Effector memory CD4-positive, alpha-beta T cell (primary cell): ENCODE data around the gene FOXO1.

Experiments
- DNase-seq, 3 donors: peaks; one replicate each; pipeline ENCODE4 v3.0.0-alpha.2; 2020
- H3K27ac ChIP-seq: 2 replicates; pipeline ENCODE4 v1.7.0; 2013; ENCODE audit warnings: mild to moderate bottlenecking, low read length, moderate library complexity; ENCODE audit not compliant: insufficient read depth, poor library complexity, severe bottlenecking
- H3K27me3 ChIP-seq: replicated peaks from 2 replicates; pipeline ENCODE4 v1.7.0; 2013; ENCODE audit warnings: mild to moderate bottlenecking, low read length; ENCODE audit not compliant: insufficient read depth, control insufficient read depth, poor library complexity, severe bottlenecking
- H3K36me3 ChIP-seq: 2 replicates; pipeline ENCODE4 v1.7.0; 2013; ENCODE audit warnings: mild to moderate bottlenecking, low read length, moderate library complexity; ENCODE audit not compliant: control insufficient read depth, insufficient read depth
- H3K4me1 ChIP-seq: 2 replicates; pipeline ENCODE4 v1.7.0; 2013; ENCODE audit warnings: low read length, mild to moderate bottlenecking; ENCODE audit not compliant: control insufficient read depth, insufficient read depth, poor library complexity, severe bottlenecking
- H3K4me3 ChIP-seq: 2 replicates; pipeline ENCODE4 v1.7.0; 2013; ENCODE audit warnings: low read length, low read depth, mild to moderate bottlenecking; ENCODE audit not compliant: insufficient read depth, poor library complexity, severe bottlenecking
- H3K9me3 ChIP-seq: 2 replicates; pipeline ENCODE4 v1.7.0; 2013; ENCODE audit warnings: mild to moderate bottlenecking, low read length, moderate library complexity; ENCODE audit not compliant: control insufficient read depth

The FOXO1 gene

GRCh38 chr13:40585911-40586471 is 80.5 kb downstream of the FOXO1 start:
- Histone ChIP-seq H3K27me3 (no peaks in the 10 kb centered on the region), H3K9me3 (no peaks in the 10 kb centered on the region), H3K27ac (no peak overlapping the region), H3K4me1 (peaks cover 37% of the 10 kb centered on the region), H3K4me3 (no peak overlapping the region), H3K36me3 (no peaks in the 10 kb centered on the region)
- DNase-seq = no peak

- Histone ChIP-seq H3K9me3 (no peaks in the 10 kb centered on the region), H3K4me3 (no peak overlapping the region), H3K36me3 (no peaks in the 10 kb centered on the region), H3K27ac (no peak overlapping the region), H3K4me1 (peaks cover 30% of the 10 kb centered on the region), H3K27me3 (no peaks in the 10 kb centered on the region)
- no peak for DNase-seq
These were observed 82.7 kb downstream of the FOXO1 start for GRCh38 chr13:40583738-40584137.

GRCh38 chr13:40582531-40582930 is 83.9 kb downstream of the FOXO1 start:
- no peaks in the 10 kb centered on the region for H3K27me3 ChIP-seq
- H3K4me1 ChIP-seq = peaks cover 36% of the 10 kb centered on the region
- DNase-seq = no peak
- no peaks in the 10 kb centered on the region for H3K9me3 ChIP-seq
- no peak overlapping the region for H3K4me3 ChIP-seq
- no peaks in the 10 kb centered on the region for H3K36me3 ChIP-seq
- H3K27ac ChIP-seq = no peak overlapping the region

GRCh38 chr13:40581277-40581579 is 85.2 kb downstream of the FOXO1 start:
- Histone ChIP-seq H3K4me3 (no peak overlapping the region), H3K27ac (no peak overlapping the region), H3K36me3 (no peaks in the 10 kb centered on the region), H3K4me1 (peaks cover 33% of the 10 kb centered on the region), H3K9me3 (no peaks in the 10 kb centered on the region), H3K27me3 (no peaks in the 10 kb centered on the region)
- no peak for DNase-seq

- Histone ChIP-seq H3K4me1 (peaks cover 36% of the 10 kb centered on the region), H3K27ac (no peak overlapping the region), H3K4me3 (no peak overlapping the region), H3K9me3 (no peaks in the 10 kb centered on the region), H3K27me3 (no peaks in the 10 kb centered on the region), H3K36me3 (no peaks in the 10 kb centered on the region)
- no peak for DNase-seq
These were observed 85.7 kb downstream of the FOXO1 start for GRCh38 chr13:40580566-40581276.

- Histone ChIP-seq H3K9me3 (no peaks in the 10 kb centered on the region), H3K4me1 (peaks cover 48% of the 10 kb centered on the region), H3K27me3 (no peaks in the 10 kb centered on the region), H3K27ac (no peak overlapping the region), H3K36me3 (no peaks in the 10 kb centered on the region), H3K4me3 (no peak overlapping the region)
- DNase-seq = no peak
These were observed 86.9 kb downstream of the FOXO1 start for GRCh38 chr13:40579535-40579934.

GRCh38 chr13:40578055-40578454 is 88.4 kb downstream of the FOXO1 start:
- peaks cover 58% of the 10 kb centered on the region for H3K4me1 ChIP-seq
- no peaks in the 10 kb centered on the region for H3K9me3 ChIP-seq
- no peaks in the 10 kb centered on the region for H3K36me3 ChIP-seq
- no peak overlapping the region for H3K27ac ChIP-seq
- no peak for DNase-seq
- no peak overlapping the region for H3K4me3 ChIP-seq
- H3K27me3 ChIP-seq = no peaks in the 10 kb centered on the region

GRCh38 chr13:40576369-40576768 is 90.1 kb downstream of the FOXO1 start:
- H3K27me3 ChIP-seq = no peaks in the 10 kb centered on the region
- H3K4me3 ChIP-seq = no peak overlapping the region
- H3K27ac ChIP-seq = no peak overlapping the region
- H3K4me1 ChIP-seq = peaks cover 58% of the 10 kb centered on the region
- no peaks in the 10 kb centered on the region for H3K36me3 ChIP-seq
- H3K9me3 ChIP-seq = no peaks in the 10 kb centered on the region
- DNase-seq = no peak

- no peak overlapping the region for H3K27ac ChIP-seq
- no peak overlapping the region for H3K4me3 ChIP-seq
- H3K36me3 ChIP-seq = no peaks in the 10 kb centered on the region
- H3K9me3 ChIP-seq = no peaks in the 10 kb centered on the region
- H3K27me3 ChIP-seq = no peaks in the 10 kb centered on the region
- DNase-seq = no peak
- H3K4me1 ChIP-seq = peaks cover 48% of the 10 kb centered on the region
These were observed 93.5 kb downstream of the FOXO1 start for GRCh38 chr13:40572961-40573360.

- Histone ChIP-seq H3K27ac (no peak overlapping the region), H3K4me3 (no peak overlapping the region), H3K27me3 (no peaks in the 10 kb centered on the region), H3K4me1 (peaks cover 44% of the 10 kb centered on the region), H3K36me3 (no peaks in the 10 kb centered on the region), H3K9me3 (no peaks in the 10 kb centered on the region)
- DNase-seq = no peak
These were observed 95.0 kb downstream of the FOXO1 start for GRCh38 chr13:40571338-40571963.
